ENCODE results near the gene LCMT1. TPM values are rescaled to one million over a fixed set of nuclear protein-coding genes. Genes with fewer than 3 reads are reported as not detected.
A peak's percentile ranks its signal among the peaks of the same experiment; 100 is the strongest.

The LCMT1 gene
- total and polyA plus RNA-seq, 2 of the 13 experiments (the other 11 are each of a cell fraction or from before 2014, with no cell fraction given): 41.2 to 48.7 TPM

- TF ChIP-seq ZNF292 (CRISPR knock-in tag; IDR thresholded peaks at IDR 0.05; ENCODE audit: borderline replicate concordance, low read depth) (peak; percentile 94; the same call in 1 of the 2 replicates), KDM5B (CRISPR knock-in tag; IDR thresholded peaks at IDR 0.05; ENCODE audit: borderline replicate concordance) (peak; percentile 88; the same call in 1 of the 2 replicates), ZNF230 (CRISPR knock-in tag; IDR thresholded peaks at IDR 0.05) (peak; percentile 80; the same call in 1 of the 2 replicates), ZNF333 (CRISPR knock-in tag; IDR thresholded peaks at IDR 0.05; ENCODE audit: borderline replicate concordance) (no peak), SAFB2 (CRISPR knock-in tag; IDR thresholded peaks at IDR 0.05; ENCODE audit: borderline replicate concordance, low read depth) (no peak), ZFYVE20 (CRISPR knock-in tag; IDR thresholded peaks at IDR 0.05; ENCODE audit: borderline replicate concordance, low read depth) (no peak), ARNTL (CRISPR knock-in tag; IDR thresholded peaks at IDR 0.05) (peak; percentile 97; the same call in 1 of the 2 replicates), IKZF1 (IDR thresholded peaks at IDR 0.05) (no peak), ZSCAN22 (CRISPR knock-in tag; IDR thresholded peaks at IDR 0.05) (peak; percentile 82; the same call in 1 of the 2 replicates), FOXM1 (CRISPR knock-in tag; IDR thresholded peaks at IDR 0.05) (no peak; the same call in 1 of the 2 replicates), ZNF724P (CRISPR knock-in tag; IDR thresholded peaks at IDR 0.05; ENCODE audit: borderline replicate concordance) (peak; percentile 78; the same call in 1 of the 2 replicates), ZNF674 (CRISPR knock-in tag; IDR thresholded peaks at IDR 0.05; ENCODE audit: low read depth) (no peak), FOXJ3 (CRISPR knock-in tag; IDR thresholded peaks at IDR 0.05; ENCODE audit: borderline replicate concordance) (peak; percentile 84), ELK4 (CRISPR knock-in tag; IDR thresholded peaks at IDR 0.05; ENCODE audit: borderline replicate concordance) (no peak), HMGXB4 (CRISPR knock-in tag; IDR thresholded peaks at IDR 0.05; ENCODE audit: borderline replicate concordance in 1 of 2, low read depth in 1 of 2) (peak; percentile 55 to 76; a peak in 3 of 4 replicates), ZNF557 (CRISPR knock-in tag; IDR thresholded peaks at IDR 0.05) (no peak), SMAD1 (CRISPR knock-in tag; IDR thresholded peaks at IDR 0.05; ENCODE audit: borderline replicate concordance, low read depth) (peak; percentile 97; the same call in 1 of the 2 replicates)
- TF ChIP-seq, protein P1, sequence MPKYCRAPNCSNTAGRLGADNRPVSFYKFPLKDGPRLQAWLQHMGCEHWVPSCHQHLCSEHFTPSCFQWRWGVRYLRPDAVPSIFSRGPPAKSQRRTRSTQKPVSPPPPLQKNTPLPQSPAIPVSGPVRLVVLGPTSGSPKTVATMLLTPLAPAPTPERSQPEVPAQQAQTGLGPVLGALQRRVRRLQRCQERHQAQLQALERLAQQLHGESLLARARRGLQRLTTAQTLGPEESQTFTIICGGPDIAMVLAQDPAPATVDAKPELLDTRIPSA (CRISPR knock-in tag; IDR thresholded peaks at IDR 0.05; ENCODE audit: borderline replicate concordance): no peak
- TF ChIP-seq, protein P2, sequence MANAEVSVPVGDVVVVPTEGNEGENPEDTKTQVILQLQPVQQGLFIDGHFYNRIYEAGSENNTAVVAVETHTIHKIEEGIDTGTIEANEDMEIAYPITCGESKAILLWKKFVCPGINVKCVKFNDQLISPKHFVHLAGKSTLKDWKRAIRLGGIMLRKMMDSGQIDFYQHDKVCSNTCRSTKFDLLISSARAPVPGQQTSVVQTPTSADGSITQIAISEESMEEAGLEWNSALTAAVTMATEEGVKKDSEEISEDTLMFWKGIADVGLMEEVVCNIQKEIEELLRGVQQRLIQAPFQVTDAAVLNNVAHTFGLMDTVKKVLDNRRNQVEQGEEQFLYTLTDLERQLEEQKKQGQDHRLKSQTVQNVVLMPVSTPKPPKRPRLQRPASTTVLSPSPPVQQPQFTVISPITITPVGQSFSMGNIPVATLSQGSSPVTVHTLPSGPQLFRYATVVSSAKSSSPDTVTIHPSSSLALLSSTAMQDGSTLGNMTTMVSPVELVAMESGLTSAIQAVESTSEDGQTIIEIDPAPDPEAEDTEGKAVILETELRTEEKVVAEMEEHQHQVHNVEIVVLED (CRISPR knock-in tag; IDR thresholded peaks at IDR 0.05; ENCODE audit: borderline replicate concordance): peak; percentile 66; the same call in 1 of the 2 replicates
- TF ChIP-seq, protein P3, sequence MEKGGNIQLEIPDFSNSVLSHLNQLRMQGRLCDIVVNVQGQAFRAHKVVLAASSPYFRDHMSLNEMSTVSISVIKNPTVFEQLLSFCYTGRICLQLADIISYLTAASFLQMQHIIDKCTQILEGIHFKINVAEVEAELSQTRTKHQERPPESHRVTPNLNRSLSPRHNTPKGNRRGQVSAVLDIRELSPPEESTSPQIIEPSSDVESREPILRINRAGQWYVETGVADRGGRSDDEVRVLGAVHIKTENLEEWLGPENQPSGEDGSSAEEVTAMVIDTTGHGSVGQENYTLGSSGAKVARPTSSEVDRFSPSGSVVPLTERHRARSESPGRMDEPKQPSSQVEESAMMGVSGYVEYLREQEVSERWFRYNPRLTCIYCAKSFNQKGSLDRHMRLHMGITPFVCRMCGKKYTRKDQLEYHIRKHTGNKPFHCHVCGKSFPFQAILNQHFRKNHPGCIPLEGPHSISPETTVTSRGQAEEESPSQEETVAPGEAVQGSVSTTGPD (CRISPR knock-in tag; IDR thresholded peaks at IDR 0.05): no peak
These were observed 66.5 kb downstream of the LCMT1 start (continued) for GRCh38 chr16:25177831-25178688.
